SIG-M5 treated with dmso at 0.1 percent for 504 hours (cell line): ENCODE data around the gene PCSK6.

Source experiments
- DNase-seq: peaks from one replicate; lab custom pipeline; 2025; ENCODE audit not compliant: unreplicated experiment; lab: John Stamatoyannopoulos, UW

The PCSK6 gene

DNA sequence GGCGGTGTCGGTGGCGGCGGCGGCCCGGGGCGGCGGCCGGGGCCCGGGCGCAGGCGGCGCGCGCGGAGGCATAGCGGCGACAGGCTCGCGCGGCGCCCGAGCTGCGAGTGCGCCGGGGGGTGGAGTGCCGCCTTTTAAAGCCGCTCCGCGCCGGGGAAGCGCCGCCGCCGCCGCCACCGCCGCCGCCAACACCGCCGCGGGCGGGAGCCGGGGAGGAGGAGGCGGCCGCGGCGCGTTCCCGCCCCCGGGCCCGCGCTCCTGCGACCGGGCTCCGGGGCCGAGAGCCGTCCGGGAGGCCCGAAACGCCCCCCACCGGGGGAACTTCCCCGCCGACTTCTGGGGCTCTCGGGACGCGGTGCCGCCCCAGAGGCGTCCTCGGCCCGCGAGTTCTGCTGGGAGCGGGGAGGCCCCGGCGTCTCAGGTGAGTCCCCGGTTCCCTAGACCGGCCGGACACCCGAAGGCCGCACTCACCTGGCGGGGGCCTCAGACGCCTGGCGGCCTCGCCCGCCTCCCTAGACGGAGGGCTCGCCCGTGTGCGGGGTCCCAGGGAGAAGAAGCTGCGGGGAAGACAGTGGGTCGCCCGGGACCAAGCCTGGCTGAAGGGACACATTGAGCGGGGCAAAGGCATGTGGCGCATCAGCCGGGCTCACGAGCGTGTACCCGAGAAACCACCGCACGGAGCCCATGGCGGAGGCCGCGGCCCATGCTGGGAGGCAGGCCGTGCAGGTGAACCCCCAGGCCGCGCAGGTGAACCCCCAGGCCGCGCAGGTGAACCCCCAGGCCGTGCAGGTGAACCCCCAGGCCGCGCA, at the start of gene PCSK6:
Gene PCSK6 (minus strand): TSS at position 109 of the 809 bp plus-strand sequence. CDS start 37 bp downstream, at position 72.
- DNase-seq, result no peak

DNA sequence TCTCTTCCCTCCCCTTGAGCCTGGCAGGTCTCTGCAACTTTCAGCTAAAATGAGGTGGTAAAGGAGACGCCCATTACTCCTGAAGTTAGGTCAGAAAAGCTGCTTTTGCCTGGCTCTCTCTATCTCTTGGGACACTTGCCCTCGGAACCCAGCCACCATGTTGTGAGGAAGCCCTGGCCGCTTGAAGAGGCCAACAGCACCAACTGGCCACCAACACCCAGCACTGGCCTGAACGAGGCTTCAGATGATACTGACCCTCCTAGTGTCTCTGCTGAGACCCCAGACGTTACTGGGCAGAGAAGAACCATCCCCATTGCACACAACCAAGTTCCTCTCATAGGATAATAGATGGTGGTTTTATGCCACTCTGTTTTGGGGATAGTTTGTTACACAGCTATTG, 49.5 kb upstream of the PCSK6 start:
- no peak for DNase-seq

DNA sequence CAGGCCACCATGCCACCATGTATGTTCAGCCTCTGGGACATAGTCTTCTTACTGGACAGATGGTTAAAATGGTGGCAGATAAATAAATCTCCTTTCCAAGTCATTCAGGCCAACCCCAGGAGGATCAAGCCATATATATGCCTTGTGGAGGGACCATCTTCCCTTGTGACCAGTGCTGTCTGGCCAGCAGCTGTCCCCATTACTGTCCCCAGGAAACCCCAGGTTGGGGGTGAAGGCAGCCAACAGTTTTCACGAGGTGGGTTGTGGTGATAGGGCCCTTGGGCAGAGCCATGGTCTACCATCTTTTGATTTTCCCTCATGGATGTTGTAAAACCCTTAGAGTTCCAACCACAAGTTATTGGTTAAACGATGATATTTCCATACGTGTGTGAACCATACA, 48.7 kb upstream of the PCSK6 start:
- no peak for DNase-seq

DNA sequence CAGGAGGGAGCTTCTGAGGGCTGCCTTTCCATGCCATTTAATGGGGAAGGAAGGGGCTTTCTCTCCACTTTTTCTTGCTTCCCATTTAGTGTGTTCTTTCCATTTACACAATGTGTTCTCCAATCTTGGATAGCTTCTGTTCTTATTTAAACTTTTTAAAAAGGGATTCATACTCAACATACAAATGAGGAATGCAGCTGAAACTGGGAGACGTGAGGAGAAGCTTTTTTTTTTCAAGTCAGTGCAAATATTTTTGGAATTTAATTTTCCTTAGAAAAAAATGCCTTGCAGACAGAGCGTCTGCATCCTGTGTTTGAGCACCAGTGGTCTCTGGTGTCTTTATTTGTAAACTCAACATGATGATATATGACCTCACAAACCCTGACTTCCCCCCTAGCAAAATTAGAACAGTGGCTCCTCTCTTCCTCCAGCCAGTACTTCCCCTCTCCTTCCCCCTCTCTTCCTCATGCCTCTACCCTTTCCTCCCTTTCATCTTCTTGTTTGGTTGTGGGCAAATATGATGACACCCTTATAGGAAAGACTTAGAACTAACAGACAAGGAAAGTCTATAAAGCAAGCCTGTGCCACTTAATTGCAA, 48.1 kb upstream of the PCSK6 start:
- DNase-seq, result peak; percentile 41

DNA sequence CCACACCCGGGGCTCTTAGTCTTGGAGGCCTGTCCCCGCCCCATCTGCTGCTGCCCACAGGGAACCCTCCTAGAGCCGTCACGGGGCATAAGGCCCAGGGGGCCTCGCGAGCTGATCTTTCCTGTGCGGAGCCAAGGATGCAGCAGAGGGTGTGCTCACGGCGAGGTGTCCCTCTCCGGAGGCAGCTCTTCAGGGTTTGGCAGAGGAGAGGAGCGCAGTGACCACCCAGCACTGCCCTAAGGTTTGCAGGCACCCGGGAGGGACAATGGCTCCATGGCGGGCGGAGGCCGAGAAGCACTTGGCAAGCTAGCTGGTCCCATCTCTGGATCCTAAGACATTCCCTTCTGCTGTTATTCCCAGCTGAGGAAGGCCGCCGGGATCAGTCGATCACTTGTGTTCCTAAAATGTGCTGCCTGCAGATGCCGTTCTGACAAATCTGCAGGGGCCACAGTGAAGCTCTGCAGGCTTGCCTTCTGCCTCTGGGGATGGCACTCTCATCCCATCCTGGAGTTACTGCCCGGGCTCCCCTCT, 47.4 kb upstream of the PCSK6 start:
- DNase-seq, result no peak

DNA sequence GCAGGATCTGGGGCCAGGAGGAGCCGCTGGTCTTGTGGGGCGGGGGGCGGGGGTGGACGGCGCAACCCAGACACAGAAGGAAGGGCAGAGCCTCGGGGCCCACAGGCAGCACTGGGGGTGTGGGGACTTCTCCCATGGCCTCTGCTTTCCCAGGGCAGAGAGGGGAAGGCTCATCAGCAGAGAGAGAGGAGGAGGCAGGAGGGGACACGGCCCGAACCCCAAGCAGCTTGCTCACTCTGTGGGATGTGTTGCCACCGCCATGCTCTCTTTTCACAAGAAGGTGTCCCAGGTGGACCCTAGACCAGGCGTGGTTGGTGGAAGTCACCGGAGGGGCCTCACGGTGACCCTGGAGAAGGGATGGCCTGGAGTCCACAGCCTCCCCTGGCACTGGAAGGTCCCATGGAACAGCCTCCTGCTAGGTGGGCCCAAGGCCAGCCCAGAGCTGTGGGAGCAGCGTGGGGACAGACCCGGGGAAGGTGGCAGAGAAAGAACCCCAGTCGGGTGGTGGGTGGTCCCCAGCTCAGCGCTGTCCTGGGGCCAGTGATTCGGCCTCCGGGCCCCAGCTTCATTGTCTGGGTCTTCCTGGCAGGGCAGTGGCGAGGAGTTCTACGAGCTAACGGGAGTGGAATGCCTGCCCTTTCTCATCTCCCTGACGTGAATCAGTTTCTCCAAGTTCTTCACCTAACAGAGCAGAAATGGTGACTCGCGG, 46.8 kb upstream of the PCSK6 start:
- DNase-seq, result no peak

DNA sequence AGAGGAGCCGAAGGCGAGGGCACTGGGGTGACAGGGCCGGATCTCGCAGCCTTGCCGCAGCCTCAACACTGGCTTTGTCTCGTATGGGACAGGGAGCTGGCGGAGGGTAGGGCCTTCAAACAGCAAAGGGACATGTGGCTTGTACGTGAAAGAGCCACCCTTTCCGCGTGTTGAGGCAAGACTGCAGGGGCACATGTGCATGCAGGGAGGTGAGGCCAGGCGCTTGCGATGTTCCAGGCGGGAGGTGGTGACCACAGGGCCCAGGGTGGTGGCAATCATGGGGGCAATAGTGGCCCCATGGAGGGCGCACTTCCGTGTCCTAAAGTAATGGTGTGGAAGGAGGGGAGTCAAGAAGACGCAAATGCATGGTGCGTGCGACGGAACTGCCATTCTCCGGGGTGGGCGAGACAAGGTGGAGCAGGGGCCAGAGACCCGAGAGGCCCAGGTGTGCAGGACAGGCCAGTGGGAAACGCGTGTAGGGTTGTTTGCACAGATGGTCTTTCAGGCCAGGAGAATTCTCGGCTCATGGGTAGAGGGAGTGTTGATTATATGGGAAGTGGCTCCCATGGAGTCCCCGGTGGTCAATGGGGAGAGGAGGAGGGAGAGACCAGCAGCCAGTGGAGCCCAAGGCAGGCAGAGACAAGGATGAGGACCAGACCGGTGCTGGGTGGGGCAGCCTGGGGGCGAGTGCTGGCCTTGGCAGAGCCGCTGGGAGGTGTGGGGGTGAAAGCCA, 45.8 kb upstream of the PCSK6 start:
- no peak for DNase-seq

DNA sequence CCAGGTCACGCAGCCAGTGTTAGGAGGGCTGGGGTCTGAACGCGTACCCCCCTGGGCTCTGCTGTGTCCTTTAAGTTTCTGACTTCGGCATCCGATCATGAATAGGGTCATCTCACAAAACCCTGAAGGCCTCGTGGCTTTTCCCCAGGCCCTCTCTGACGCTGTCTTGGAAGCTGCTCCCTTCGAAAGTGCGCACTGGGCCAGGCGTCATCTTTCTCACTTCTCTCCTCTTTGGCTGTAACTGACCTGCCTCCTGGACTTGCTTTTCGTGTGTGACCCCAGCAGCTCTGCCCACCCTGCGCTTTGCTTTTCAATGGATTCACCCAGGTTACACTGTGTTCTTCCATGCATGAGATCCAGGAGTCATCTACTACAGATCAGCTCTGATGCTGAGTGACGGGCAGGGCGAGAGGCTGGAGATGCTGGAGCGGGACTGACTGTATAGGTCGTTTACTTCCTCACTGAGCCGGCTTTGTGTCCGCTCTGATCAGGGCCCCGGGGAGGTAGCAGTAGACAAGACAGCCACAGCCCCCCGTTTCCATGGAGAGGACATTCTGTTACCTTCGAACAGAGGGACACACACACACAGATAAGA, 45.0 kb upstream of the PCSK6 start:
- DNase-seq, result no peak

DNA sequence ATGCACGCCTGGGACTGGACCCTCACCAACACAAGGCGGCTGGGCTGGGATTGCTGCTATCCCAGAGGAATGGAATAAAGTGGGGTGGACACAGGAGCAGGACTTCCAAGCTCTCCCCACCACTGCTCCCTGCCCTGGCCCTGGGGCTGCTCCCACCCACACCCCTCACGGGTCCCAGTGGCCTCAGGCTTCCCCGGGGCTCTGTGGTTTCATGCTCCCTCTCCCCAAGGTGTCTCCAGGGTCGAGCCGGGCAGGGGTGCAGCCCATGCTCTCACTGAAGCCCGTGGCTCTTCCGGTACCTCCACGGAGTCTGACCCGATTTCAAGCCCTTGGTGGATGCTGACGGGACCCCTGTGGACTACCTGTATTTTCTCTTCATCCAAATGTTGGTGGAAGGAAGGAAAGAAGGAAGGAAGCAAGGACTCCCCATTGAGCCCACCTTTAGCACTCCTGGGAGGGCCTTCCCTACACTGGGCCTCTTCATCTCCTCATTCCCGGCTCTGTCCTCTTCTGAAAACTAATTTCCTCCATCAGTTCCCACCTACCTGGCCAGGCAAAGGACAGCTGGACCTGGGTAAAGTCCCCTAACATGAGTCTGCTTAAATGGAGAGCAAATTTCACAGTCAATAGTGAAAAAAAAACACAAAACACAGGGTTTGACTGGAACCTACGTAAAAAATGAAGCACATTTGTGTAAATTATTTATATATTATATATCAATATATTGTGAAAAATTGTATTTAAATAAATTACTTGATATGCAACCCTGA, 44.0 kb upstream of the PCSK6 start:
- no peak for DNase-seq

DNA sequence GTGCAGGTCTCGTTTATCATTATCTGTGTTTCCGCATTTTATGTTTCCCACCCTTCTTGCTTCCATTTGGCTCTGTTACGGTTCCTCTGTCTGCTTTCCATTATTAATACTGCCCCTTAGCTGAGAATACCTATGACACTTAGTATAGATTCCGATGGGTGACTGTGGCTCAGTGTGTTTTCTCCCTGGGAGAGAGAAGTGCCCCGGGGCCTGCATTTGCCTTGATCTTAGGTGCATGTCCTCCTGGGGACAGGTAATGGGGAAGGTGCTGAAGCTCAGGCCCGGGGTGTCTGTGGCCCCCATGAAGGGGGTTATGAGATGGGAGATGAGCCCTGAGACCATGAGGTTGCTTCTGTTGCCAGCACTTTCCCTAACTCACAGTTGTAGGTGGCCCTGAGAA, 43.4 kb upstream of the PCSK6 start:
- DNase-seq, result no peak

DNA sequence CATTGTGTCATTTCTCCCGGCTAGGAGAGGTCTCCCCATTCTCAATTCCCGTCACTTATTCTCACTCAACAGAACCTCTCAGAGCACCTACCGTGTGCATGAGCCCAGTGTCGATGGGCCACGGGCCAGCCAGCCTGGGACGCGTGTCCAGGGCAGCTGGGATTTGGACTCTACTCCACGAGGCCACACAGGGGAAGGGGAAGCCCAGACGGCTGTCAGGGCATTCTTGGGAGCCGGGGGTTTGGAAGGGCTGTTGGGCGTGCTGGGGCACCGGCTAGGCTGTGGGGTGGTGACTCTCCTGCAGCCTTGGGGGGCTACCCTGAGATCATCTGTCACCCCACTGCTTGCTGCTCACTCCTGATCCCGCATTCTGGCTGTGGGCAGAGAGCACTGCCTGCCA, 41.7 kb upstream of the PCSK6 start:
- DNase-seq, result no peak

DNA sequence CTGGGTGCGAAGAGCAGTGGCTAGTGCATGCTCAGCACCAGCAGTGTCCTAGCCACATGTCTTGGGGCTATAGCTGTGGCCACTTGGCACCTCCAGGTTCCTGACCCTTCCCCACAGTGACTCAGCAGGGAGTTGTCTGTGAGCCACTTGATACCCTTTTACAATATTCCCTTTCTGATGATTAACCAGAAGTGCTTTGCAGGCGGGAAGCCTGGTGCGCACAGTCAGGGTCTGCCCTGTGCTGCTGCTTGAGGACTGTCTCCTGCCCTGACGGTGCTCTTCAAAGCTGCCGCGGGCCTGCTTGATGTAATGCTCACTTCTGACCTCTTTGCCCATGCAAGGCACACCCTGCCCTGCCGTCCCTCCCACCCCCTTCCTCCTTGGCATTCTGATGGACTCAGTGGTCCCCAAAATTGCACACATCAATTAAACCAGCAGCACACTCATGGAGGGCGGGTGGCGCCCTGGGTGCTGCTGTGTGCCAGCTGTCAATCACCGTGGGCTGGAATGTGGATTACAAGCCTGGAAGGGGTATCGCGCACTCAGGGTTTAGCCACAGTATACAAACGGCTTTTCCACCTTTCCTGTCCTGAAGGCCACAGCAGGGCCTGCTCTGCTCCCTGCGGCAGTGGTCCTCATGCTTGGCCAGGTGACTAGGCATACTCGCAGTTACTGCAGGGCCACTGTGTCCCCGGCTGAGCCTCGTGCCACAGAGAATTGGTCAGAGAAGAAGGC, 40.9 kb upstream of the PCSK6 start:
- DNase-seq, result no peak

DNA sequence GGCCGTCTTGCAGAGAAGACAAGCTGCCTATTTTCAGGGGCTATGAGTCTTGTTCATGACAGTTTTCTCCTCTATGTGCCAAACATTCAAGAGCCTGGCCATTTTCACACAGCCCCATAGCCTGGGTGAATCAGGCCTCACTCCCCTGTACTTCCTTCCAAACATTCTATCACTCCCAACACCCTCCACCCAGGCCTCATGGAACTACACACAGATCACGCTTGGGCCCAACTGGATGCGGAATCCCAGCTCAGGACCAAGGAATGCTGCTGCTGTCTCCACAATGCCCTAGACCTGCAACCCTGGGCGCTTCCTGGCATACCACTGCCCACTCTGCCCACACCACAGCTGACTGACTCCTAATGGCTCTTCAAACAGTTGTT, 39.4 kb upstream of the PCSK6 start:
- DNase-seq, result no peak

DNA sequence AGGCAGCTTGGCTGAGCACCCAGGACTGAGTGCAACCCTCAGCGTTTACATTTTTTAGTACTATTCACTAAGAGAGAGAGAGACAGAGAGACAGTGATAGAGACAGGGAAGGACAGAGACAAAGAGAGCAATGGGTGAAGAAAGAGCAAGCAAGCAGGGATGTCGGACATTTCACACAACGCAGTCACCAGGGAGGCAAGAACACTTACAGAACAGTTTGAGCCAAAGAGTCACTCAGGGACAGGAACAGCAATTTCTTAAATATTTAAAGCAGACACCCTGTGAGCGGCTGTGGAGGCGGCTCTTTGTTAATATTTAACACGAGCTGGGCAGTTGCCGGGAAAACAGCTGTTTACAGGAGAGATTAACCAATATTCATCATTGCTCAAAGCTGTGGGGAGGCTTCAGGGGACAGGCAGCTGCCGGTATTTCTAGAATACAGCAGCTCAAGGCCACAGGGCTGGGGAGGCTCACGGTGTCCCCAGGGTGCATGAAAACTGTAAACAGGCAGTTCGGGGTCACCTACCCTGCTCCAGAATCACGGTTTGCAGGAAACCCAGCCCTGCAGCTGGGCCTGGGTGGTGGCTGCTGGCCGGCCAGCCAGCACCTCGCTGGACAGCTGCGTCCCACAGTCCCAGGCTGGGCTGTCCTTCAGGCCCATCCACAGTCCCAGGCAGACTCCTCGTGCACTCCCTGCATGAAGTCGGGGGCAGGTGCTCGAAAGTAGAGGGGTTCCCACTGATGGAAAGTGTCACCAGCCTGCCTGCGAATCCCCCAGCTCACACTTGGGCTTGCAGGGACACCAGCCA, 38.8 kb upstream of the PCSK6 start:
- DNase-seq, result no peak

DNA sequence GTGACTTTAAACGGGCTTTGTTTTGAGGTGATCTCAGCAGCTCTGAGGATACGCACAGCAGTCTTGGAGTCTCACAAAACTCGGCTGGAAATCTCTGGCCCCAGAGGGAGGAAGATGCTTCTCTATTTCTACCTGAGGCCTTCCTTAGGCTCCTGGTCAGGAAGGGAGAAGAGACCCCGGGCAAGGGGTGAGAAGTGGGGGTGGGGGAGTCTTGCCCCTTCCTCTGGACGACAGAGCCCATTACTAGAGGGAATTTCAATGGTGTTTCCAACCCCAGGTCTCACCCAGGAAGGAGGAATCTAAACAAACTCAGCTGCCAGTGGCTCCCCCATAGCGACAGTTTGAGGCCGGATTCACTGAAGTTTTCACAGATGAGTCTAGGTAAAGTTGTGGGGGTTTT, 37.4 kb upstream of the PCSK6 start:
- no peak for DNase-seq

DNA sequence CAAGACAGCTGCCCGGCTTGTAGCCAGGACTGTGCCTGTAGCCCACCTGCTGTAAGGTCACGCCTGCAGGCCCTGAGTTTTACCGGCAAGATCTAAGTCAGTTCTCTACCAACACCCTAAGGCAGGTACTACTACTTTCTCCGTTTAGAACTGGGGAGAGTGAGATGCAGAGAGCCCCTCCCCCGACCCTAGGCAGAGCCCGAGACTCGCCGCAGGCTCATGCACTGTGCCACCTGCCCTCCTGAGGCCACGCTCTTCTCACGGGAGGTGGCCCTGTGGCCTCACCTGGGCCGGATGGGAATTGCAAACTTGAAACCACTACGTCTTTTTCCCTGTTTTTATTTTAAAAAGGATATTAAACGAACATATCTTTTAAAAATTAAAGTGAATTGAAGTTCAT, 36.9 kb upstream of the PCSK6 start:
- DNase-seq, result no peak

DNA sequence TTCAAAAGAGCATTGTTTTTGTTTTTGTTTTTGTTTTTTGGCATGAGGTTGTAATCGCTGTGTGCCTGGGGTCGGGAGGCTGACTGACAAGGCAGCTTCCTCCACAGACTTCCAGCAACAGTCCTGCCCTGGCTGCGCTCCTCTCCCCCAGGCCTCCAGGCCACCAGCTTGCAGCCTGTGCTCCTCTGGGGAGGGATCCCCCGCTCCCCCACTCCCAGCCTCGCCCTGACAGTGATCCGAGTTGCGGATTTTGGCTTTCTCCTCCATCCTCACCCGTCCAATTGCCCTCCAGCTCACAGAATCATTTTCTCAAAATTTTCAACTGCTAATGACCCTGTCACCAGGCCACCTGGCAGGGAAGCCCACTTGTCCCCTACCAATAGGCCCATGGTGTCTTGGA, 36.5 kb upstream of the PCSK6 start:
- no peak for DNase-seq

DNA sequence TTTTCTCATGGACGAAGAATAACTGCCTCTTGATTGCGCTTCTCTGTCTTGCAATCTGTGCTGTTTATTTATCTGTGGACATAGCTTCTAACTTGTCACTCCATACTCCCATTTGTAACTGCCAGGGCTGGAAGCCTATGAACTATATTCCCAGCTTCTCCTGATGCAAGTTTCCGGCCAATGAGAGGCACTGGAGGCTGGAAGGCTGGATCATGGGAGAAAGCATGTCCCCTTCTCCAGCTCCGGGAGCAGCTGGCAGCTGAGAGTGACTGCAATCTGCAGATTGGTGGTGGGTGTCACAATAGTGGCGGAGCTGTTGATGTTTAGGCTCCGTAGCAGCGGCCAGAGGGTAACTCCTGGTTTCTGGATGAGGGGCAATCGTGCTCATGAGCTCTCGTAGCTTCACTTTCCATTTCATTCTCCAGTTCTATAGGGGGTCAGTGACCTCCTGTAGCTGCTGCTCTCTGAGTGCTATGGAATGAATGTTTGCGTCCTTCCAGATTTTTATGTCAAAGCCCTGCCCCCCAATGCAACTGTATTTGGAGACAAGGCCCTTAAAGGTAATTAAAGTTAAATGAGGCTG, 35.7 kb upstream of the PCSK6 start:
- no peak for DNase-seq
